Pancreas (tissue), 10 donors: ENCODE measurements around the gene SYMPK. TPM values are rescaled to one million over a fixed set of nuclear protein-coding genes. Genes with fewer than 3 reads are reported as not detected.

Experiments used
- ATAC-seq, 4 donors: fragments of 200-7000 bp; cut with Tn5 transposase; one replicate each; pipeline versions ENCODE4 v1.8.0 to v1.9.1; 2020; ENCODE audit warnings: mild to moderate bottlenecking in 4 of 4, moderate library complexity in 4 of 4
- DNase-seq, 6 donors: peaks; one replicate each; pipeline ENCODE4 v3.0.0-alpha.2; 2020
- FAIRE-seq: peaks from 2 replicates; lab custom pipeline; 2012; peaks lifted over from hg19 to GRCh38; lab: Jason Lieb, UNC
- H3K27ac ChIP-seq, 4 donors: fragments of 200-600 bp; sonication (generic); 1 replicate in 3 of 4; 2 replicates in 1 of 4; pipeline versions ENCODE4 v1.5.0 to v1.8.0; 2020
- H3K27me3 ChIP-seq, 4 donors: fragments of 200-600 bp; one replicate each; pipeline ENCODE4 v1.8.0; 2021
- H3K36me3 ChIP-seq, 3 donors: fragments of 200-600 bp; sonication (generic) in 1 of 3; one replicate each; pipeline versions ENCODE4 v1.5.0 to v1.8.0; 2020 to 2021
- H3K4me1 ChIP-seq, 3 donors: fragments of 200-600 bp; one replicate each; pipeline ENCODE4 v1.8.0; 2021
- H3K4me3 ChIP-seq, 4 donors: fragments of 200-600 bp; sonication (generic) in 2 of 4; one replicate each; pipeline versions ENCODE4 v1.5.0 to v1.8.0; 2020 to 2021
- H3K9me3 ChIP-seq, 4 donors: fragments of 200-600 bp; one replicate each; pipeline ENCODE4 v1.8.0; 2021
- WGBS, 2 donors: extraction: QIAGEN DNeasy Blood & Tissue Kit; methylation state at CpG; one replicate each; pipeline ENCODE4 v1.1.7; 2013; 5-methylcytosine and 5-hydroxymethylcytosine counted together
- intact Hi-C, 3 donors: fragments of 100-400 bp; cut with DNase I; formaldehyde crosslinking; loops; one replicate each; pipeline versions ENCODE4 v1.11.1 to v1.14.2; 2022
- polyA plus RNA-seq, 2 donors: library from polyadenylated mRNA; stranded (reverse); fragments of 200-250 nt; gene quantifications; one replicate each; pipeline ENCODE4 v1.2.3, GENCODE V29; 2013
- total RNA-seq, 6 donors: library from RNA; stranded (reverse); fragmentation: NEBNext Ultra II Directional in 4 of 6; extraction: Animal tissue kit (Norgen Biotek cat#: 25700) in 4 of 6; gene quantifications; one replicate each; pipeline versions ENCODE4 v1.2.1 to v1.2.4, GENCODE V29; 2021 to 2023
- TF ChIP-seq, protein P1 (sequence below), 4 donors: fragments of 200-600 bp; sonication (generic) in 3 of 4; IDR thresholded peaks; one replicate each; pipeline versions ENCODE4 v1.5.0 to v1.8.0; 2021; ENCODE audit warnings: antibody characterized with exemption in 4 of 4
- donor health status: healthy with polysubstance abuse.
- donor health status: DM: no; HTN: no; CAD: no; lungs with moderate emphysema.
- donor health status: DM: no; HTN: no; CAD: no.
- donor health status: control.
- donor health status: control.
- donor health status: Bipolar disorder and iron deficiency.
- donor health status: DM: yes; HTN: yes; CAD: no.
- donor health status: DM: no; HTN: no; CAD: no.
- donor health status: DM: no; HTN: no; CAD: no.
- donor health status: DM: yes; HTN: yes; CAD: no.

SYMPK gene
- total and polyA plus RNA-seq, 8 donors: 25.7 to 142 (median 29.2) TPM

DNA sequence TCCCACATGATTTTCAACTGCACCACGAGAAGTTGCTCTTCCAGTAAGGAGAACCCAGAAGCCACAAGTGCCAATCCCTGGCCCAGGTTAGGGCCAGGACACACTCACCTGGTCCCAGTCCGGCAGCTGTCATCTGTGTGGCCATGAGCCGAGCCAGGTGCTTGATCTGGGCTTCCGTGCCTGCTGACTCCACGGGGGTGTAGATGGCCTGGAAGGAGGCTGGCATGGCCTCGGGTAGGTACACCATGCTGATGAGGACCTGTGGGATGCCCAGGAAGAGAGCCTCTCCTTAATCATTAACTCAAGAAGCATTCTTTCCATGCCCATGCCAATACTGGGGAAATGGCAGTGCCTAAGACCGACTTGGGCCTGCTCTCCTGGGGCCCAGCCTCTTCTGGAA is 28.0 kb downstream of the SYMPK start:
- Histone ChIP-seq H3K9me3 (no peaks in the 10 kb centered on the region), H3K4me1 (no peaks in the 10 kb centered on the region), H3K4me3 (no peak overlapping the region), H3K36me3 (peaks cover 4 to 84% (median 33%) of the 10 kb centered on the region in 3 donors), H3K27ac (no peak overlapping the region), H3K27me3 (no peaks in the 10 kb centered on the region)
- DNase-seq (peak in 1 of 6 donors; percentile 28), ATAC-seq (no peak), FAIRE-seq (no peak)
- intact Hi-C loops: no loop called here
- WGBS, 2 donors: 70 to 77% methylated on average over 7 of the region's 7 CpGs
- TF ChIP-seq, protein P1, sequence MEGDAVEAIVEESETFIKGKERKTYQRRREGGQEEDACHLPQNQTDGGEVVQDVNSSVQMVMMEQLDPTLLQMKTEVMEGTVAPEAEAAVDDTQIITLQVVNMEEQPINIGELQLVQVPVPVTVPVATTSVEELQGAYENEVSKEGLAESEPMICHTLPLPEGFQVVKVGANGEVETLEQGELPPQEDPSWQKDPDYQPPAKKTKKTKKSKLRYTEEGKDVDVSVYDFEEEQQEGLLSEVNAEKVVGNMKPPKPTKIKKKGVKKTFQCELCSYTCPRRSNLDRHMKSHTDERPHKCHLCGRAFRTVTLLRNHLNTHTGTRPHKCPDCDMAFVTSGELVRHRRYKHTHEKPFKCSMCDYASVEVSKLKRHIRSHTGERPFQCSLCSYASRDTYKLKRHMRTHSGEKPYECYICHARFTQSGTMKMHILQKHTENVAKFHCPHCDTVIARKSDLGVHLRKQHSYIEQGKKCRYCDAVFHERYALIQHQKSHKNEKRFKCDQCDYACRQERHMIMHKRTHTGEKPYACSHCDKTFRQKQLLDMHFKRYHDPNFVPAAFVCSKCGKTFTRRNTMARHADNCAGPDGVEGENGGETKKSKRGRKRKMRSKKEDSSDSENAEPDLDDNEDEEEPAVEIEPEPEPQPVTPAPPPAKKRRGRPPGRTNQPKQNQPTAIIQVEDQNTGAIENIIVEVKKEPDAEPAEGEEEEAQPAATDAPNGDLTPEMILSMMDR (IDR thresholded peaks at IDR 0.05): no peak

- ATAC-seq (no peak), DNase-seq (peak in 1 of 6 donors; percentile 61)
Observed at GRCh38 chr19:45828945-45829344, 34.0 kb downstream of the SYMPK start.

DNA sequence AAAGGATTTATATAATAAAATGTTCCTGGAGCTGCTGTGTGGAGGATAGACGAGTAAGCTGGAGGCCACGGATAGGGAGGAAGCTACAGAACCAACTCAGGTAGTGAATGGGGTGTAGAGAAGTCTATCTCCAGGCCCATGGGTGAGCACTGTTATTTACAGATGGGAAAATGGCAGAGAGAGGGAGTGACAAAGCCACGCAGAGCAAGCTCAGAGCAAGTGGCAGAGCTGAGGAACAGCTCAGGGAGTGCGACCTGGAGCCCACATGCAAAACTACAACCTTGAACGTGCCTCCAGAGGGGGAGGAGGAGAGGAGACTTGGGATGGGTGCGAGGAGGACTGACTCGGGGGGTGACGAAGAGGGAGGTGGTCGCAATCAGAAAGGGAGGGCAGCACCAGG is 34.4 kb downstream of the SYMPK start:
- 84 to 88% methylated on average over 9 of the region's 9 CpGs for WGBS, 2 donors
- Histone ChIP-seq H3K27ac (no peak overlapping the region), H3K4me3 (no peak overlapping the region), H3K27me3 (no peaks in the 10 kb centered on the region), H3K9me3 (no peaks in the 10 kb centered on the region), H3K36me3 (peaks cover 6 to 82% (median 17%) of the 10 kb centered on the region in 3 donors), H3K4me1 (no peaks in the 10 kb centered on the region)
- FAIRE-seq: no peak
- ATAC-seq: no peak
- intact Hi-C loops: no loop called here
- DNase-seq: no peak
- TF ChIP-seq, protein P1 (IDR thresholded peaks at IDR 0.05): no peak

More at GRCh38 chr19:45828945-45829344, 34.0 kb downstream of the SYMPK start:
- Histone ChIP-seq H3K9me3 (no peaks in the 10 kb centered on the region), H3K4me1 (no peaks in the 10 kb centered on the region), H3K27ac (no peak overlapping the region), H3K36me3 (peaks cover 6 to 87% (median 17%) of the 10 kb centered on the region in 3 donors), H3K27me3 (no peaks in the 10 kb centered on the region), H3K4me3 (no peak overlapping the region)
- 93 to 94% methylated on average over 16 of the region's 16 CpGs for WGBS, 2 donors
- no peak for FAIRE-seq
- intact Hi-C loops: no loop called here
- TF ChIP-seq, protein P1 (IDR thresholded peaks at IDR 0.05): no peak

- DNase-seq: peak in 1 of 6 donors; percentile 36
- intact Hi-C loops: no loop called here
- H3K4me3 ChIP-seq: no peak overlapping the region
- no peak overlapping the region for H3K27ac ChIP-seq
- H3K36me3 ChIP-seq: peaks cover 6 to 82% (median 17%) of the 10 kb centered on the region in 3 donors
- H3K4me1 ChIP-seq: no peaks in the 10 kb centered on the region
- TF ChIP-seq, protein P1 (IDR thresholded peaks at IDR 0.05): no peak
- H3K27me3 ChIP-seq: no peaks in the 10 kb centered on the region
- no peaks in the 10 kb centered on the region for H3K9me3 ChIP-seq
- 94 to 95% methylated on average over 16 of the region's 16 CpGs for WGBS, 2 donors
- FAIRE-seq: no peak
- ATAC-seq: no peak
Observed at GRCh38 chr19:45827459-45828093, 35.4 kb downstream of the SYMPK start.

GRCh38 chr19:45826934-45827333 is 36.0 kb downstream of the SYMPK start:
- 91% methylated on average over 11 of the region's 11 CpGs for WGBS, 2 donors
- Histone ChIP-seq H3K27me3 (no peaks in the 10 kb centered on the region), H3K27ac (no peak overlapping the region), H3K36me3 (peaks cover 6 to 80% (median 11%) of the 10 kb centered on the region in 3 donors), H3K9me3 (no peaks in the 10 kb centered on the region), H3K4me3 (no peak overlapping the region), H3K4me1 (no peaks in the 10 kb centered on the region)
- intact Hi-C loops: no loop called here
- FAIRE-seq (no peak), ATAC-seq (no peak), DNase-seq (peak in 1 of 6 donors; percentile 46)
- TF ChIP-seq, protein P1 (IDR thresholded peaks at IDR 0.05): no peak
